ENCODE results near the gene MRM2.

GRCh38 chr7:2219606-2220005 lies 22.4 kb downstream of the MRM2 start:
- TF ChIP-seq SNAI2 (CRISPR knock-in tag; IDR thresholded peaks at IDR 0.05), result no peak
- TF ChIP-seq, protein P1, sequence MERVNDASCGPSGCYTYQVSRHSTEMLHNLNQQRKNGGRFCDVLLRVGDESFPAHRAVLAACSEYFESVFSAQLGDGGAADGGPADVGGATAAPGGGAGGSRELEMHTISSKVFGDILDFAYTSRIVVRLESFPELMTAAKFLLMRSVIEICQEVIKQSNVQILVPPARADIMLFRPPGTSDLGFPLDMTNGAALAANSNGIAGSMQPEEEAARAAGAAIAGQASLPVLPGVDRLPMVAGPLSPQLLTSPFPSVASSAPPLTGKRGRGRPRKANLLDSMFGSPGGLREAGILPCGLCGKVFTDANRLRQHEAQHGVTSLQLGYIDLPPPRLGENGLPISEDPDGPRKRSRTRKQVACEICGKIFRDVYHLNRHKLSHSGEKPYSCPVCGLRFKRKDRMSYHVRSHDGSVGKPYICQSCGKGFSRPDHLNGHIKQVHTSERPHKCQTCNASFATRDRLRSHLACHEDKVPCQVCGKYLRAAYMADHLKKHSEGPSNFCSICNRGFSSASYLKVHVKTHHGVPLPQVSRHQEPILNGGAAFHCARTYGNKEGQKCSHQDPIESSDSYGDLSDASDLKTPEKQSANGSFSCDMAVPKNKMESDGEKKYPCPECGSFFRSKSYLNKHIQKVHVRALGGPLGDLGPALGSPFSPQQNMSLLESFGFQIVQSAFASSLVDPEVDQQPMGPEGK (CRISPR knock-in tag; IDR thresholded peaks at IDR 0.05; ENCODE audit: borderline replicate concordance), result no peak
- no peak for TF ChIP-seq OSR1 (CRISPR knock-in tag; IDR thresholded peaks at IDR 0.05)
- no peak for TF ChIP-seq ARNTL (CRISPR knock-in tag; IDR thresholded peaks at IDR 0.05; ENCODE audit: borderline replicate concordance, low read depth)
- TF ChIP-seq ZFP30 (CRISPR knock-in tag; IDR thresholded peaks at IDR 0.05), result no peak
- no peak for TF ChIP-seq TSHZ2 (CRISPR knock-in tag; IDR thresholded peaks at IDR 0.05)
- no peak for TF ChIP-seq ZNF565 (CRISPR knock-in tag; conservative IDR thresholded peaks at IDR 0.05; ENCODE audit: low read depth)
